Measurements from ENCODE around the gene LILRA2. TPM values are rescaled to one million over a fixed set of nuclear protein-coding genes. Genes with fewer than 3 reads are reported as not detected.

LILRA2 gene
- total RNA-seq, 1 experiment from 2014 or later = not detected

DNA sequence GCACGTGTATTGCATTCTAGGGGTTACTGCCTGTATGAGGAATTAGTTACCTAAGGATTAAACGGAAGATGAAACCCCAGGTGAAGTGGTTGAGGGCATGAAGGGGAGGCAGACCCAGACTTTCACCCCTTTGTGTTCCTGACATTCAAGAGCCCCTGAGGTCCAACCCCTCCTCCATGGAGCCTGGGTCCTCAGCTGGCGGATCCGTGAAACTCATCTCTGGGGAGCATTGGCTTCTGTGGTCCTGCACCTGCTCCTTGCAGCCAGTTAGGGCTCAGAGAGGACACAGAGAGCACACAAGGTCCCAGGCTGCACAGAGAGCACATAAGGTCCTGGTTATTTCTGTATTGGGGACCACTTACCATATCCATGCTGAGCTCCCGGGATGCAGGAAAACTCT lies 12.8 kb downstream of the LILRA2 start:
- no peak overlapping the region for H3K27ac Mint-ChIP-seq
- TF ChIP-seq ZNF396 (CRISPR knock-in tag; IDR thresholded peaks at IDR 0.05; ENCODE audit: borderline replicate concordance) (no peak), RELA (CRISPR knock-in tag; IDR thresholded peaks at IDR 0.05; ENCODE audit: borderline replicate concordance) (no peak), EMX1 (CRISPR knock-in tag; IDR thresholded peaks at IDR 0.05) (no peak), JAZF1 (CRISPR knock-in tag; IDR thresholded peaks at IDR 0.05) (no peak), ESRRA (CRISPR knock-in tag; IDR thresholded peaks at IDR 0.05; ENCODE audit: borderline replicate concordance) (no peak), ARID4B (CRISPR knock-in tag; IDR thresholded peaks at IDR 0.05; ENCODE audit: borderline replicate concordance) (no peak), HMGA2 (CRISPR knock-in tag; IDR thresholded peaks at IDR 0.05) (no peak), GABPB1 (CRISPR knock-in tag; IDR thresholded peaks at IDR 0.05) (no peak), SMAD3 (CRISPR knock-in tag; IDR thresholded peaks at IDR 0.05; ENCODE audit: borderline replicate concordance) (no peak)
- TF ChIP-seq, protein P1, sequence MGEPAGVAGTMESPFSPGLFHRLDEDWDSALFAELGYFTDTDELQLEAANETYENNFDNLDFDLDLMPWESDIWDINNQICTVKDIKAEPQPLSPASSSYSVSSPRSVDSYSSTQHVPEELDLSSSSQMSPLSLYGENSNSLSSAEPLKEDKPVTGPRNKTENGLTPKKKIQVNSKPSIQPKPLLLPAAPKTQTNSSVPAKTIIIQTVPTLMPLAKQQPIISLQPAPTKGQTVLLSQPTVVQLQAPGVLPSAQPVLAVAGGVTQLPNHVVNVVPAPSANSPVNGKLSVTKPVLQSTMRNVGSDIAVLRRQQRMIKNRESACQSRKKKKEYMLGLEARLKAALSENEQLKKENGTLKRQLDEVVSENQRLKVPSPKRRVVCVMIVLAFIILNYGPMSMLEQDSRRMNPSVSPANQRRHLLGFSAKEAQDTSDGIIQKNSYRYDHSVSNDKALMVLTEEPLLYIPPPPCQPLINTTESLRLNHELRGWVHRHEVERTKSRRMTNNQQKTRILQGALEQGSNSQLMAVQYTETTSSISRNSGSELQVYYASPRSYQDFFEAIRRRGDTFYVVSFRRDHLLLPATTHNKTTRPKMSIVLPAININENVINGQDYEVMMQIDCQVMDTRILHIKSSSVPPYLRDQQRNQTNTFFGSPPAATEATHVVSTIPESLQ (CRISPR knock-in tag; IDR thresholded peaks at IDR 0.05) = no peak
- TF ChIP-seq, protein P2, sequence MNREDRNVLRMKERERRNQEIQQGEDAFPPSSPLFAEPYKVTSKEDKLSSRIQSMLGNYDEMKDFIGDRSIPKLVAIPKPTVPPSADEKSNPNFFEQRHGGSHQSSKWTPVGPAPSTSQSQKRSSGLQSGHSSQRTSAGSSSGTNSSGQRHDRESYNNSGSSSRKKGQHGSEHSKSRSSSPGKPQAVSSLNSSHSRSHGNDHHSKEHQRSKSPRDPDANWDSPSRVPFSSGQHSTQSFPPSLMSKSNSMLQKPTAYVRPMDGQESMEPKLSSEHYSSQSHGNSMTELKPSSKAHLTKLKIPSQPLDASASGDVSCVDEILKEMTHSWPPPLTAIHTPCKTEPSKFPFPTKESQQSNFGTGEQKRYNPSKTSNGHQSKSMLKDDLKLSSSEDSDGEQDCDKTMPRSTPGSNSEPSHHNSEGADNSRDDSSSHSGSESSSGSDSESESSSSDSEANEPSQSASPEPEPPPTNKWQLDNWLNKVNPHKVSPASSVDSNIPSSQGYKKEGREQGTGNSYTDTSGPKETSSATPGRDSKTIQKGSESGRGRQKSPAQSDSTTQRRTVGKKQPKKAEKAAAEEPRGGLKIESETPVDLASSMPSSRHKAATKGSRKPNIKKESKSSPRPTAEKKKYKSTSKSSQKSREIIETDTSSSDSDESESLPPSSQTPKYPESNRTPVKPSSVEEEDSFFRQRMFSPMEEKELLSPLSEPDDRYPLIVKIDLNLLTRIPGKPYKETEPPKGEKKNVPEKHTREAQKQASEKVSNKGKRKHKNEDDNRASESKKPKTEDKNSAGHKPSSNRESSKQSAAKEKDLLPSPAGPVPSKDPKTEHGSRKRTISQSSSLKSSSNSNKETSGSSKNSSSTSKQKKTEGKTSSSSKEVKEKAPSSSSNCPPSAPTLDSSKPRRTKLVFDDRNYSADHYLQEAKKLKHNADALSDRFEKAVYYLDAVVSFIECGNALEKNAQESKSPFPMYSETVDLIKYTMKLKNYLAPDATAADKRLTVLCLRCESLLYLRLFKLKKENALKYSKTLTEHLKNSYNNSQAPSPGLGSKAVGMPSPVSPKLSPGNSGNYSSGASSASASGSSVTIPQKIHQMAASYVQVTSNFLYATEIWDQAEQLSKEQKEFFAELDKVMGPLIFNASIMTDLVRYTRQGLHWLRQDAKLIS (CRISPR knock-in tag; IDR thresholded peaks at IDR 0.05; ENCODE audit: borderline replicate concordance) = no peak
- TF ChIP-seq, protein P3, sequence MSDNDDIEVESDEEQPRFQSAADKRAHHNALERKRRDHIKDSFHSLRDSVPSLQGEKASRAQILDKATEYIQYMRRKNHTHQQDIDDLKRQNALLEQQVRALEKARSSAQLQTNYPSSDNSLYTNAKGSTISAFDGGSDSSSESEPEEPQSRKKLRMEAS (CRISPR knock-in tag; IDR thresholded peaks at IDR 0.05) = no peak
- POLR2A ChIA-PET = no interaction called here
- ATAC-seq (no peak), DNase-seq (ENCODE audit: low spot score) (no peak)
- H3K36me3 Mint-ChIP-seq = peaks cover 76% of the 10 kb centered on the region
- H3K4me3 Mint-ChIP-seq = no peak overlapping the region
- CTCF ChIA-PET = no interaction called here
- peaks cover 29% of the 10 kb centered on the region for H3K27me3 Mint-ChIP-seq (ENCODE audit: low read depth)
- no peaks in the 10 kb centered on the region for H3K4me1 Mint-ChIP-seq
- H3K9me3 Mint-ChIP-seq = peaks cover 93% of the 10 kb centered on the region

GRCh38 chr19:54587026-54587425 lies 13.4 kb downstream of the LILRA2 start:
- H3K27me3 Mint-ChIP-seq (ENCODE audit: low read depth) = peaks cover 28% of the 10 kb centered on the region
- H3K36me3 Mint-ChIP-seq = peaks cover 77% of the 10 kb centered on the region
- no peaks in the 10 kb centered on the region for H3K4me1 Mint-ChIP-seq
- ChIA-PET CTCF (no interaction called here), POLR2A (no interaction called here)
- ATAC-seq (no peak), DNase-seq (ENCODE audit: low spot score) (no peak)
- H3K27ac Mint-ChIP-seq = no peak overlapping the region
- no peak overlapping the region for H3K4me3 Mint-ChIP-seq
- no peak for TF ChIP-seq MYBL2 (CRISPR knock-in tag; IDR thresholded peaks at IDR 0.05)
- no peak for TF ChIP-seq E2F5 (CRISPR knock-in tag; IDR thresholded peaks at IDR 0.05)
- TF ChIP-seq, protein P4, sequence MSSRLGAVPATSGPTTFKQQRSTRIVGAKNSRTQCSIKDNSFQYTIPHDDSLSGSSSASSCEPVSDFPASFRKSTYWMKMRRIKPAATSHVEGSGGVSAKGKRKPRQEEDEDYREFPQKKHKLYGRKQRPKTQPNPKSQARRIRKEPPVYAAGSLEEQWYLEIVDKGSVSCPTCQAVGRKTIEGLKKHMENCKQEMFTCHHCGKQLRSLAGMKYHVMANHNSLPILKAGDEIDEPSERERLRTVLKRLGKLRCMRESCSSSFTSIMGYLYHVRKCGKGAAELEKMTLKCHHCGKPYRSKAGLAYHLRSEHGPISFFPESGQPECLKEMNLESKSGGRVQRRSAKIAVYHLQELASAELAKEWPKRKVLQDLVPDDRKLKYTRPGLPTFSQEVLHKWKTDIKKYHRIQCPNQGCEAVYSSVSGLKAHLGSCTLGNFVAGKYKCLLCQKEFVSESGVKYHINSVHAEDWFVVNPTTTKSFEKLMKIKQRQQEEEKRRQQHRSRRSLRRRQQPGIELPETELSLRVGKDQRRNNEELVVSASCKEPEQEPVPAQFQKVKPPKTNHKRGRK (CRISPR knock-in tag; IDR thresholded peaks at IDR 0.05; ENCODE audit: borderline replicate concordance) = no peak
- no peak for TF ChIP-seq MXD4 (CRISPR knock-in tag; IDR thresholded peaks at IDR 0.05; ENCODE audit: borderline replicate concordance)
- no peak for TF ChIP-seq HMGXB4 (CRISPR knock-in tag; IDR thresholded peaks at IDR 0.05)
- TF ChIP-seq MLX (CRISPR knock-in tag; IDR thresholded peaks at IDR 0.05) = no peak
- H3K9me3 Mint-ChIP-seq = peaks cover 93% of the 10 kb centered on the region

Data from WTC11 (cell line).